ENCODE results near the gene PBX3.

- no peak for TF ChIP-seq CTCF (IDR thresholded peaks at IDR 0.05)
- no peak for TF ChIP-seq EZH2 (IDR thresholded peaks at IDR 0.05; ENCODE audit: borderline replicate concordance, insufficient read depth, low read depth, low read length, poor library complexity, severe bottlenecking)
Observed at GRCh38 chr9:125789196-125789595, 42.0 kb downstream of the PBX3 start.

All from B cell (primary cell).